Heart left ventricle (tissue), 13 donors: Measurements from ENCODE around the gene ARFIP1.

Experiments
- CTCF ChIP-seq, 12 donors: fragments of 200-600 bp; sonication (generic) in 4 of 12; IDR thresholded peaks; one replicate each; pipeline versions ENCODE4 v1.5.0 to v1.8.0; 2018 to 2022; ENCODE audit warnings: antibody characterized with exemption in 12 of 12, mild to moderate bottlenecking in 5 of 12
- POLR2A ChIP-seq, 2 donors: fragments of 450-650 bp; IDR thresholded peaks; one replicate each; pipeline ENCODE4 v1.6.1; 2017; ENCODE audit warnings: antibody characterized with exemption in 2 of 2, mild to moderate bottlenecking in 2 of 2, moderate library complexity in 2 of 2
- donor health status: ischemic (EF 13 %, LVEDD 7.1; RV severe dilation, severe dysfunction).
- donor health status: DM: no; HTN: yes; CAD: no.
- donor health status: DM: no; HTN: no; CAD: no.
- donor health status: ischemic (EF 25% LVEDD 6.9; RV normal size, moderate dysfunction).
- donor health status: ischemic (EF 25% LVEDD 5.7; RV mildly dilated, moderate dysfunction).
- donor health status: ischemic (EF 35%, LVEDD 5.7; RV mildly dilated, moderate dysfunction).
- donor health status: nonischemic (EF 11% LVEDD 7.7; RV severe dilation, severe dysfunction).
- donor health status: DM: yes; HTN: yes; CAD: no.
- donor health status: PGD.
- donor health status: ischemic (EF 29% LVEDD 5.4; RV normal size, mild dysfunction).
- donor health status: nonischemic (EF 23%, LVEDD 6.1; RV moderate dilation, normal function).

DNA sequence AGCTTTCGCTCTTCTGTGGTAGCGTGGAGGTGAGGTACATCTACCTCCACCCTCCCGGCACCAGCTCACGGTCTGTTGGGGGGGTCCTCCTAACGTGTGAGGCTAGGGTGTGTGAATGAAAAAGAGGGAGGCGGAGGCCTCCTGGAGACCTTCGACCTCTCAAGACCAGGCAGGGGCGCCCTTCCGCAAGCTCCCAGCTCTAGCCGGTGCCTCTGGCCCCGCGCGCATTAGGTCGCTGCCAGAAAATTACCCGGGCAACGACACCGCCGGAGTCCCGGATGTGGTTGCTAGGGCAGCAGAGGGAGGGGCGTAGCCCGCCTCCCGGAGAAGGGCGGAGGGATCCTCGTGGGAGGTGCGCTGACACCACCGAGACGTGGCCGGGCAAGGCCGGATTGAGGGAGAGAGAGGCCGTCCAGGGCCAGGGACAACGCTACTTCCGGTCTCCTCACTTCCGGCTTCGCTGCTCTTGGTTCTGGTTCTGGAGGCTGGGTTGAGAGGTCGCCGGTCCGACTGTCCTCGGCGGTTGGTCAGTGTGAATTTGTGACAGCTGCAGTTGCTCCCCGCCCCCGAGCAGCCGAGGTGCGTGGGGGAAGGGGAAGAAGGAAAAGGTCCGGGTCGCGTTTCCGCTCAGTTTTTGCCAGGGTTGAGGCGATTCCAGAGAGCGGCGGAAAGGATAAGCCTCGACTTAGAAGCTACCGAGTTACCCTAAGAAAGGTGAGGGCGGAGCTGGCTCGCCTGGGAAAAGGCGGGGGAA lies at the start of gene ARFIP1, which contains the start of gene TIGD4:
- TF ChIP-seq CTCF (IDR thresholded peaks at IDR 0.05) (peak in 7 of 12 donors; percentile 12 to 51 (median 27)), POLR2A (IDR thresholded peaks at IDR 0.05) (peak in 1 of 2 donors; percentile 41)
